Activated CD4-positive, alpha-beta T cell treated with anti-CD3 and anti-CD28 coated beads, Interleukin-10, Interleukin-2, amounts not matched to agents 100 ng/mL and 50 ng/mL, durations not matched to agents 16 hours and 8 hours (primary cell): ENCODE results near the gene NEK1.

ENCODE experiments used
- DNase-seq: peaks from one replicate; pipeline ENCODE4 v3.0.0-alpha.2; 2020

Gene NEK1

DNA sequence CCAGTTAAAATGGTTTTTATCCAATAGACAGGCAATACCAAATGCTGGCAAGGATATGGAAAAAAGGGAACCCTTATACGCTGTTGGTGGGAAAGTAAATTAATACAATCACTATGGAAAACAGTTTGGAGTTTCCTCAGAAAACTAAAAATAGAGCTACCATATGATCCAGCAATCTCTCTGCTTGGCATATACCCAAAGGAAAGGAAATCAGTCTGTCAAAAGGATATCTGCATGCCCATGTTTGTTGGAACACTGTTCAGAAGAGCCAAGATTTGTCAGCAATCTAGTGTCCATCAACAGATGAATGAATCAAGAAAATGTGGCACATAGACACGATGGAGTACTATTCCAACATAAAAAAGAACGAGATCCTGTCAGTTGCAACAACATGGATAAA is 250.6 kb downstream of the NEK1 start:
- no peak for DNase-seq

GRCh38 chr4:169359961-169360360 is 252.4 kb downstream of the NEK1 start:
- DNase-seq: no peak

DNA sequence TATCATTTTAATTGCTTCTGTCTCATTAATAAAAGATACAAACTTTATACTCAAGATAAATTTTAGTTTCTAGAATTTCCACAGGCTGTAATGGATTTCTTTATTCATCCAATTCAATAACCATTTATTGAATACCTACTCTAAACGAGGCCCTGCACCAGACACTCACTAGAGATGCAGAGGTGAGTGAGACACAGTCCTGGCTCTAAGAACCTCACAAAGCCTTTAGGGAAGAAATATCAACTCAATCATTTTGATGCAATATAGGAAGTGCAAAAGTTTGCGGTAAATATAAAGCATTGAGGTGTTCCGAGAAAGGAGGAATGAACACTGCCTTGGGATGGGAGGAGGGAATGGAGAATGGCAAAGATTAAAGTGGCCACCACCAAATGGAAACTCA is 260.0 kb downstream of the NEK1 start:
- DNase-seq: no peak

- no peak for DNase-seq
Observed at GRCh38 chr4:169351872-169352271, 260.5 kb downstream of the NEK1 start.

GRCh38 chr4:169348541-169348940 is 263.8 kb downstream of the NEK1 start:
- DNase-seq: no peak

DNA sequence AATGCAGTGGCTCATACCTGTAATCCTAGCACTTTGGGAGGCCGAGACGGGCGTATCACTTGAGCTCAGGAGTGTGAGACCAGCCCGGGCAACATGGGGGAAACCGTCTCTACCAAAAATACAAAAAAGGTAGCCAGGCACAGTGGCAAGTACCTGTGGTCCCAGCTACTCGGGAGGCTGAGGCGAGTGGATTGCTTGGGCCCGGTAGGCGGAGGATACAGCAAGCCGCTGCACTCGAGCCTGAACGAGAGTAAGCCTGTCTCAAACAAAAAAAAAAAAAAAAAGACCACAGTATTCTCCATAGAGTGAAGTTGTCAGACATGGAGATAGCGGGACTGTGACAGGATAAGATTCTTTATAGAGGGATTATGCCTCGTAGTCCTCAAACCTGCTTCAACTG is 265.5 kb downstream of the NEK1 start:
- no peak for DNase-seq

GRCh38 chr4:169345316-169345721 is 267.1 kb downstream of the NEK1 start:
- DNase-seq: no peak
